Fibroblast of lung (primary cell): Measurements from ENCODE around the gene LCNL1.

Experiments
- CTCF ChIP-seq, 2 donors: IDR thresholded peaks in 1 of 2; conservative IDR thresholded peaks in 1 of 2; 1 replicate in 1 of 2; 2 replicates in 1 of 2; pipeline ENCODE4 v1.5.1; 2011 to 2012; ENCODE audit warnings: low read length in 2 of 2, control low read depth in 1 of 2, inconsistent platforms in 1 of 2, low read depth in 1 of 2, mild to moderate bottlenecking in 1 of 2
- EZH2 ChIP-seq: IDR thresholded peaks from 2 replicates; pipeline ENCODE4 v1.5.1; 2012; ENCODE audit warnings: low read length, control low read depth, mild to moderate bottlenecking; ENCODE audit errors: missing control alignments

DNA sequence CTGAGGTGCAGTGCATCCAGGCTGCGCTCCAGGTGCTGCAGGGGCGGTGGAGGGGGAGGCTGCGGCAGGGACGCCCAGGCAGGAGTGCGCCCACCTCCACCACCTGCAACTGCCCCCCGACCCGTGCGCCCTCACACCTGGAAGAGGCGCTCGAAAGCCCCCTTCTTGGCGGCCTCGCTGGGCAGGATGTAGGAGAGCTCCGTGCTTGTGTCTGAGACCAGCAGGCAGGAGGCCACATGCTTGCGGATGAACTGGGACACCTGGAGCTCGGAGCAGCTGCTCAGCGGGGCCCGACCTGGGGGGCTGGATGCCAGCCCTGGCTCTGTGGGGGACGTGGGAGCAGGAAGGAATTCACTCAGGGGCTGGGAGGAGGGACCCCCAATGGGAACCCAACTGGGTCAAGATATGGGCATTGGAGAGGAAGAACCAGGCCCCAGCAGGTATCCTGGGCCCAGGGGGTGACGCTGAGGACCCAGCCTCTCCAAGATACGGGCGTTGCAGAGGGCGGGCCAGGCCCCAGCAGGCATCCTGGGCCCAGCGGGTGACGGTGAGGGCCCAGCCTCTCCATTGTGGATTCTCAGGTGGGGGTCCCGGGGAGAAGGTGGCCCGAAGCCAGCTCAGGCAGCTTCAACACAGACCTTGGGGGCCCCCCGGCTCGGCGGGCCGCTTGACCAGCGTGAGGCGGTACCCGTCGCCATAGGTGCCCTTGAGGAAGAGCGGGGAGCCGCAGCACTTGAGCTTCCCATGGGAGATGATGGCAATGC lies 32.2 kb downstream of the LCNL1 start:
- TF ChIP-seq CTCF (conservative IDR thresholded peaks at IDR 0.05 in 1 of 2, IDR thresholded peaks at IDR 0.05 in 1 of 2; ENCODE audit: low read depth in 1 of 2, low read length in 2 of 2) (no peak), EZH2 (no peak)
